Osteocyte (in vitro differentiated cells): ENCODE measurements around the gene RABL3. TPM values are rescaled to one million over a fixed set of nuclear protein-coding genes. Genes with fewer than 3 reads are reported as not detected.
"Not testable (repeated sequence)": the region's sequence is repeated elsewhere in the genome, so short reads cannot be mapped to it uniquely, and the experiment has no call there.

Experiments used
- DNase-seq: peaks from one replicate; pipeline ENCODE4 v3.0.0; 2021; ENCODE audit warnings: mixed read lengths; ENCODE audit not compliant: unreplicated experiment; ENCODE audit errors: extremely low spot score
- H3K27ac Mint-ChIP-seq: one replicate; pipeline ENCODE4 v1.8.0; 2021; ENCODE audit warnings: mild to moderate bottlenecking, mixed read lengths; ENCODE audit not compliant: unreplicated experiment
- H3K27me3 Mint-ChIP-seq: one replicate; pipeline ENCODE4 v1.8.0; 2021; ENCODE audit warnings: mixed read lengths; ENCODE audit not compliant: unreplicated experiment
- H3K36me3 Mint-ChIP-seq: one replicate; pipeline ENCODE4 v1.8.0; 2021; ENCODE audit warnings: mixed read lengths; ENCODE audit not compliant: unreplicated experiment
- H3K4me1 Mint-ChIP-seq: one replicate; pipeline ENCODE4 v1.8.0; 2021; ENCODE audit warnings: mixed read lengths; ENCODE audit not compliant: unreplicated experiment
- H3K4me3 Mint-ChIP-seq: one replicate; pipeline ENCODE4 v1.8.0; 2021; ENCODE audit warnings: mild to moderate bottlenecking, moderate library complexity, mixed read lengths; ENCODE audit not compliant: unreplicated experiment
- H3K9me3 Mint-ChIP-seq: one replicate; pipeline ENCODE4 v1.8.0; 2021; ENCODE audit warnings: mixed read lengths; ENCODE audit not compliant: unreplicated experiment
- CTCF ChIP-seq: fragments of 200-600 bp; sonication (generic); IDR thresholded peaks from 2 replicates; pipeline ENCODE4 v1.5.0; 2021; ENCODE audit warnings: antibody characterized with exemption, mild to moderate bottlenecking, moderate library complexity
- total RNA-seq: library from RNA; stranded (reverse); gene quantifications from 2 replicates; pipeline ENCODE4 v1.2.1, GENCODE V29; 2021

Gene RABL3
- total RNA-seq, 1 donor from 2014 or later, result 17.4 TPM

- no peaks in the 10 kb centered on the region for H3K9me3 Mint-ChIP-seq
- peaks cover 7% of the 10 kb centered on the region for H3K36me3 Mint-ChIP-seq
- no peaks in the 10 kb centered on the region for H3K27me3 Mint-ChIP-seq
- no peak overlapping the region for H3K27ac Mint-ChIP-seq
- no peak overlapping the region for H3K4me3 Mint-ChIP-seq
- no peak for DNase-seq
- TF ChIP-seq CTCF, result no peak
- H3K4me1 Mint-ChIP-seq, result no peaks in the 10 kb centered on the region
Observed at GRCh38 chr3:120726791-120727190, 15.5 kb downstream of the RABL3 start.

GRCh38 chr3:120719167-120719834, 23.0 kb downstream of the RABL3 start:
- H3K9me3 Mint-ChIP-seq, H3K4me3 Mint-ChIP-seq: not testable (repeated sequence)

GRCh38 chr3:120713262-120713661, 29.1 kb downstream of the RABL3 start:
- TF ChIP-seq CTCF, result no peak
- Mint-ChIP-seq H3K4me1 (no peaks in the 10 kb centered on the region), H3K27ac (no peak overlapping the region), H3K4me3 (no peak overlapping the region), H3K9me3 (no peaks in the 10 kb centered on the region), H3K27me3 (no peaks in the 10 kb centered on the region), H3K36me3 (peaks cover 2% of the 10 kb centered on the region)
- DNase-seq, result no peak

More at GRCh38 chr3:120719167-120719834, 23.0 kb downstream of the RABL3 start:
- H3K4me1 Mint-ChIP-seq, H3K36me3 Mint-ChIP-seq, H3K27me3 Mint-ChIP-seq, DNase-seq, H3K27ac Mint-ChIP-seq: not testable (repeated sequence)

GRCh38 chr3:120710369-120710768, 31.9 kb downstream of the RABL3 start:
- H3K9me3 Mint-ChIP-seq, result no peaks in the 10 kb centered on the region
- no peak overlapping the region for H3K4me3 Mint-ChIP-seq
- H3K36me3 Mint-ChIP-seq, result peaks cover 8% of the 10 kb centered on the region
- no peak for DNase-seq
- no peaks in the 10 kb centered on the region for H3K4me1 Mint-ChIP-seq
- no peak for TF ChIP-seq CTCF
- H3K27ac Mint-ChIP-seq, result no peak overlapping the region
- H3K27me3 Mint-ChIP-seq, result no peaks in the 10 kb centered on the region

- peaks cover 21% of the 10 kb centered on the region for H3K36me3 Mint-ChIP-seq
- H3K27ac Mint-ChIP-seq, result no peak overlapping the region
- no peaks in the 10 kb centered on the region for H3K27me3 Mint-ChIP-seq
- no peaks in the 10 kb centered on the region for H3K4me1 Mint-ChIP-seq
- TF ChIP-seq CTCF, result no peak
- H3K4me3 Mint-ChIP-seq, result no peak overlapping the region
- H3K9me3 Mint-ChIP-seq, result peaks cover 8% of the 10 kb centered on the region
- no peak for DNase-seq
Observed at GRCh38 chr3:120708408-120708807, 33.9 kb downstream of the RABL3 start.

GRCh38 chr3:120706950-120707349, 35.4 kb downstream of the RABL3 start:
- no peak for DNase-seq
- no peaks in the 10 kb centered on the region for H3K4me1 Mint-ChIP-seq
- H3K27ac Mint-ChIP-seq, result no peak overlapping the region
- H3K4me3 Mint-ChIP-seq, result no peak overlapping the region
- peaks cover 32% of the 10 kb centered on the region for H3K36me3 Mint-ChIP-seq
- no peak for TF ChIP-seq CTCF
- no peaks in the 10 kb centered on the region for H3K27me3 Mint-ChIP-seq
- peaks cover 11% of the 10 kb centered on the region for H3K9me3 Mint-ChIP-seq
